Dermis blood vessel endothelial cell (primary cell): Measurements from ENCODE around the gene LIPA. TPM values are rescaled to one million over a fixed set of nuclear protein-coding genes. Genes with fewer than 3 reads are reported as not detected.
"Not testable (repeated sequence)": the region's sequence is repeated elsewhere in the genome, so short reads cannot be mapped to it uniquely, and the experiment has no call there.

Experiments used
- DNase-seq: peaks from one replicate; pipeline ENCODE4 v3.0.0; 2010
- total RNA-seq: library from RNA; depleted of rRNA; stranded (reverse); fragments of >200 nt; gene quantifications from 2 replicates; pipeline ENCODE4 v1.2.3, GENCODE V29; 2014

The LIPA gene
- total RNA-seq, 1 donor from 2014 or later, result 101 TPM

DNA sequence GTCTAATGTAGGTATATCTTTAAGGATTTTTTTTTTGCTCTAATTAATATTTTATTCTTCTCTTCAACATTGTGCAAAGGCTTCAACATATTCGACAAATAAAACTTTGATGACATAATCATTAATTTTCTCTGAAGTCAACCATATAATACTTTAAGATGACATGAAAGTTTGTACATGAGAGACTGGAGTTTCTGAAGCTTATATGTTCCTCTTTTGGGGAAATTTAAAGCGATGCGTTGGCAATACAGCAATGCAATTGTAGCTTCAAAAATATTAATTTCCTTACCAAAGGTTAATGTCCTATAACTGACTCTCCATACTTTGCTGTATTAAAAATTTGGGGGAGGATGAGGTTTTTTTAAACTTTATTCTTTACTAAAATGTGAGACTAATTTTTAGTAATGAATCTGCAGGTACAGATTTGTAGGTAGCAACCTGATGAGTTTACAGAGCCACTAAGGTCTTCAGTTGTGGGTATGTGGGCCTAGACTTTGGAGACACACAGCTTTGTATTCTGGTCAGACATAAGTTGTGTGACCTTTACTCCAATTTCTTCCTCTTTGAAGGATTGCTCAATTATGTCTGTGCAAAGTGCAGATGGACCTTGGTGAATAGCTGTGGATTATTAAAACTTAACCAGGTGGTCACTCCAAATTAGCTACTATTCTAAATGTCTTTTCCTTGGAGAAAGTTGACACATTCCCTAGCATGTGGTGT, 18.0 kb upstream of the LIPA start:
- no peak for DNase-seq

DNA sequence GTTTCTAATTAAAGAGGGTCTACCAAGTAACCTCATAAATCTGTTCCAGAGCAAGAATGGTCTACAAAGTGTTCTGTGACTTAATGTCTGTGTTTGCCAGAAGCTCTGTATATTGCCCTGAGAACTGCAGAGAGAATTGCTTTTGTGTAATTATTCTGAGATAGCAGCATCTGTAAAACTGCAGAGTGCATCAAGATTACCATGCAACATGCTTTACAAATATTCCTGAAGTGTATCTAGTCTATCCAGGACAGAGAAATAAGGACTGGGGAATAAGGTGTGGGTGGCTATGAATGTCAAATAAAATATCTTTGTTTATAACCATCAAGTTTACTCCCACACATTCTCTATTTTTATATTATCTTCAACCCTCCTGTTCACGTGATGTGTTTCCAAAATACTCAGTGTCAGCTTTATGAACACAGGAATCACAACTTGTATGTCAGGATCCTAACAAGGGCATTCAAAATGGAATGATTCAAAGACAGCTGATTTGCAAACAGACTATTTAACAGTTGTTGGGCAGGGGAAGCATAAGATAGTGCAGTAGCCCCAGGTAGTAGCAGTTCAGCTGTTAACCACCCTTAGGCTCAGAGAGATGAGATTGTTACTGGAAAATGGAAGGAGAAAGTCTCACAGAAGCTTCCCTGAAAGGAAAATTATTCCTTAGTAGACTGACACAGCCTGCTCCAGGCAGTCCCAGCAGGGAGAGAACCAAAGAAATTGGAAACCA, 15.3 kb upstream of the LIPA start:
- DNase-seq, result no peak

DNA sequence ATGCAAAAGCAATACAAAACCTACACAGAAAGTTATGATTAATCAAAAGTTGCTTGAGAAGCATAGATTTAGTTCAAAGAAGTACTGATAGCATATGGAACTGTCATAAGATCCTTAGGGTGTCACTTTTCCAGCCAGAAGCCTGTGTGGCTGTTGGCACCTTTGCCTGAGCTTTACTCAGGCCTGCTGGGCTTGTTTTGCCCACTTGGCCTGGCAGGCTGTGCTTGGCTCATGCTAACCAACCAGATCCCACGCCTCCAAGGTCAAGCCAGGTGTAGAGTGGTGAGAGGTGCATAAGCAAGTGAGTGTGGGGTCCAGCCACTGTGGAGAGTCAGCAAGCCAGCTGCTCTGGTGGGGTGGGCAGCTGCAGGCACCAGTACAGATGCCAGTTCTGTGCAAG, 12.0 kb upstream of the LIPA start:
- no peak for DNase-seq

DNA sequence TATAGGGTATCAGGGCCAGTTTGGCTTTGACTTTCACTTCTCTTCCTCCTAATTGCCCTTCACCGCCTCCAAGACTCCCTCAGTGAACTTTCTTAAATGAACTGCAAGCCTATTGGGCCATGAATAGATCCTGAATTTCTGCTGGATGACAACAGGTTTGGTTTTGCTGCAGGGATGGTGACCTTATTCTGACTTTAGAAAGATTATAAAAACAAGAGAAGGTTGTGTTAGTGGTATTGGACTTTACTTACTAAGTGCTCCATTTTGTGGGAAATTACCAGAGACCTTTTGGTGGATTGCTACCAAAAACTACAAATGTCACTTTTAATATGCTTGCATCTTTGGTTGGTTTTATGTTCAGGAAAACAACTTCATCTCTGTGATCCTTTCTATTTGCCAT, 11.5 kb upstream of the LIPA start:
- no peak for DNase-seq

DNA sequence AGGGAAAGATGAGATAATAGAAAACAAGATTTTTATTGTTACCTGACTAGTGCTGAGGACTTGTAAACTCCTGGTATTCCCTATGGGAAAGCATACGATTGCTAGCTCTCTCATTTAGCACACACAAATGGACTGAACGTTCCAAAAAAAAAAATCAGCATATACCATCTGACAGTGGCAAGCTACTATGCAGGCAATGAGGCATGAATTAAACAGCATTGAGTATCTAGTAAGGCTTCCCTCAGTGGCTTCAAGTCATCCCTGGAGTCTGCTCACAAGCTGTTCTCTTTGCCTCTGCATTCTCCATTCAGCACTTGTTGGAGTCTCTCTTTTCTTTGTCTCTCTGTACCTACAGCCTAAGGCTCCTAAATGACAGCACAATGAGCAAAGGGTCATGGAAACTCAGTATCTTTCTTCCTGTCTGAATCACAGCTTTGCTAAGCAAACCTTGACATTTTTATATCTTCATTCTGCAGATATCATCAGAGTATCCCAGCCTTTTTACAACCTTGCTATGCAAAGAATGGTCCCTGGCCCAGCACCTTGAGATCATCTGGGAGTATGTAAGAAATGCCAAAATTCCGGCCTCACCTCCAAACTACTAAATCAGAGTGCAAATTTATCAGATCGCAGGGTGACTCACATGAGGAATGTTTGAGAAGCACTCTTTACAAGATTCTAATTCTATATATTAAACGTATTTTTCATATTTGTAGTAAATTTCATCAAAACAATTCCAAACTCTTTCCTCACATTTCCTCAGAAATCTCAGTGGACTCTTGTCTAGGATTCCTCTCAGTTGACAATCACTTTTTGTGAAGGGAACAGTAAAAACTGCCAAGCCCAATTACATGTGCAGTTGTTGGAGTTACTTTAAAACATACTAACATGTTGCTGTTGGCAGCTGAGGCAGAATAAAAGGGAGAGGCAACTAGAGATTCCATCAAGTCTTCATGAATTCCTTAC, 10.8 kb upstream of the LIPA start:
- DNase-seq, result no peak

DNA sequence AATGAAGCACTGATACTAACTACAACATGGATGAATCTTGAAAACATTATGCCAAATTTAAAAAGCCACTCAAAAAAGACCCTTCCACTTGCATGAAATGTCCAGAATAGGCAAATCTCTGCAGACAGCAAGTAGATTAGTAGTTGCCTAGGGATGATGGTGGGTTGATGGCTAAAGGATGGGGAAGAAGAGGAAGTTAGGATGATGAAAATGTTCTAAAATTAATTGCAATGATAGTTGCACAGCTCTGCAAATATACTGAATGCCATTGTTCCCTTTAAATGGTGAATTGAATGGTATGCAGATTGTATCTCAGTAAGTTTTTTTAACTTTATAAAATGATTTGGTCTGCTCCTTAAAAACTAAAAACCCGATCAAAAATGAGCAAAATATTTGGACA, 7.3 kb upstream of the LIPA start:
- no peak for DNase-seq

DNA sequence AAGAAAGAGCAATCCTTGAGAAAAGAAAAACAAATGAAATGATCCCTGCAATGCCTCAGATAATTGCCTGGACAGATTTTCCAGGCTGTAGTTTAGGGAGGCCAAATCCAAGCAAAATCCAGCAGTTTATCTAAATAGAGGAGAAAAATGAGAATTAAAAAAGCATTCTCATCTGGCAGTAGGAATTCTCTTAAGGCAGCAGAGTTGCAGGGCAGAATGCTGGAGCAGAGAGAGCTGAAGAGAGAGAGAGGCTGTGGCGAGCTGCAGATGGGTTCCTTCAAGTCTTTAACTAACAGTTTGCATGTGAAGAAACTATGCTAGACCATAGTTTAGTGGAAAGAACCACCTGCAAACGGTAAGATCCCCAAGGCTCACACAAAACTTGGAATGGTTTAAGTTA, 6.0 kb upstream of the LIPA start:
- DNase-seq, result no peak

DNA sequence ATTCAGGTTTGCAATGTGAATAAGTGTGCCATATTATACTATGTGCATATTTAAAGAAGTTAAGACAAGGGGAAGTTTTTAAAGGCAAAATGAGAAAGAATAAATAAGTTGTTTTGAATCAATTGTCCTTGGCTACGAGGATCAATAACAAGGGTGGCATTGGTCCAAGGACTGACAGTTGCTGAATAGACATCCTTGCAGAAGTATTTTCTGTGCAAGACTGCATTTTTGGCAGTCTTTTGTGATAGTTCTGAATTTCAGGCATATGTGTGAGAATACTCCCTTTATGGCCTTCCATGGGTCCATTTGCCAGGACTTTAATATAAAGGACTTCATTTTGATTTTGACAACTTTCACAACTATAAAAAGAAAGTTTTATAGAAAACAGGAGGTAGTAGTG, 5.4 kb upstream of the LIPA start:
- no peak for DNase-seq

DNA sequence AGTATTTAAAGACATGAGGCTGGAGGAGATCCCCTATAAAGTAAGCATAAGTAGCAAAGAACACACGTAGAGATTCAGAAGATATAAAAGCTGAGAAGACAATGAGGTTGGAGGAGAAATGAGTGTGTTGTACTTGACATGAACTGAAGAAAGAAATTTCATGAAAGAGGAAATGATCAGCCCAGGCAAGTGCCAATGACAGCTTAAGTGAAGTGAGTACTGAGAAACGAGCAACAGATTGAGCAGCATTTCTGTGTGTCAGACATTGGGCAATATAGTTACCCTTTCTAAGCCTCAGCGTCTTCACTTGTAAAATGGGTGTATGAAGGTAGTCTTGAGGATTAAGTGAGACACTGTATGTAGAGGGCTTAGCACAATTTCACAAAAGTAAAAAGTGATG, 4.8 kb upstream of the LIPA start:
- no peak for DNase-seq

DNA sequence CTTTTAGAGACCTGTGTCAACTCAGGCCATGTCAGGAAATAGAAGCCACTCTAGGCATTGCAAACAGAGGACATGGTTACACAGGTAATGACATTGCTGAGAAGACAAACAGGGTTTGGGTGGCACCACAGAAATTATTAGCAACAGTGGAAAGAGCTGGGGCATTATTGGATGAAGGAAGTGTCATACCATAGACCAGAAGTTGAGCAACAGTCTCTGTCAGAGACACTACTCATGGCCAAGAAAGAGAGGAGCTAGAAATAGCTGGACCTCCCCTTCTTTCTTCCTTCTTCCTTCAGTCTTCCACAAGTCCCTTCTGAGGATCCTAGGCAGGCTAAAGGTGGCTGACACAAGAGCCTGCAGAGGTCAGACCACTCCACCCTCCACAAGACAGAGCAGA, 4.2 kb upstream of the LIPA start:
- no peak for DNase-seq

DNA sequence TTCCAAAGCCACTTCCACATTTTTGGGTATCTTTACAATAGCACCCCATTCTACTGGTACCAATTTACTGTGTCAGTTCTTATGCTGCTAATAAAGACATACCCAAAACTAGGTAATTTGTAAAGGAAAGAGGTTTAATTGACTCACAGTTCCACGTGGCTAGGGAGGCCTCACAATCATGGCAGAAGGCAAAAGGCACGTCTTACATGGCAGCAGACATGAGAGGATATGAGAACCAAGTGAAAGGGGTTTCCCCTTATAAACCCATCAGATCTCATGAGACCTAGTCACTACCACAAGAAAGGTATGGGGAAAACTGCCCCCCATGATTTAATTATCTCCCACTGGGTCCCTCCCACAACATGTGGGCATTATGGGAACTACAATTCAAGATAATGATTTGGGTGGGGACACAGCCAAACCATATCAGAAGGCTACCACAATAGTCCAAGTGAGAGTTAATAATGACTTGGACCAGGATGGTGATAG, 3.6 kb upstream of the LIPA start:
- not testable (repeated sequence) for DNase-seq

DNA sequence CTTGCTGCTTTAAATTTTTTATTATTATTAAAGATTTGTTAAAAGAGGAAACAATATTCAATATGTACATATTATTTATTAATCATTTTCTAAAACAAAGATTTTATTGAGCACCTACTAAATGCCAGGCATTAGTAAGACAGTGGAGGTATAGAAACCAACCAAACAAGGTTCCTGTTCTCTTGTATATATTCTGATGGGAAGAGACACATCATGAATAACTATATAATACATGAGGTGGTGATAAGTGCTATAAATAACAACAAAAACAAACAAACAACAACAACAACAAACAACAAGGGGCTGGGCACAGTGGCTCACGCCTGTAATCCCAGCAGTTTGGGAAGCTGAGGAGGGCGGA, 630 bp upstream of the LIPA start:
- DNase-seq, result no peak

DNA sequence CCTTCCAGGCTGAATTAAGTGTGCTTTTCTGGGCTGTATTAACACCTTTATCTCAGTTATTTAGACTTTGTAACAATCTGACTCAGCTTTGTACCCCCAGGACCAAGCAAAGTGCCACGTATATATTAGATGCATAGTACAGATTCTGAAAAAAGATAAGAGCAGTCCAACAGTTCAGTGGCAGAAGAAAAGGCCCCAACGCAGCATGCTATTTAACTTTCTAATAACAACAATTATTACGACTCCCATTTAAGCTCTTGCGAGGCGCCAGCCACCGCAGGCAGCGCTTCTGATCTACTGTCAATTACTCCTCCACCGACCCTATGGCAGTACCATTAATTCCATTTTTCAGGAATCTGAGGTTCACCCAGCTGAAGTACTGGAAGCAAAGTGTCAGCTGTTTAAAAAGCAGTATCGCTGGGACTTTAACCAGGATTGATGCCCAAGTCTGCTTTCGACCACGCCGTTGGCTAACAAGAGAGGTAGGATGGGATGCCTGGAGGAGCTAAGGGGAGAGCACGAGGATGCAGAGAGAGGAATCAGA, 638 bp downstream of the LIPA start:
- no peak for DNase-seq

DNA sequence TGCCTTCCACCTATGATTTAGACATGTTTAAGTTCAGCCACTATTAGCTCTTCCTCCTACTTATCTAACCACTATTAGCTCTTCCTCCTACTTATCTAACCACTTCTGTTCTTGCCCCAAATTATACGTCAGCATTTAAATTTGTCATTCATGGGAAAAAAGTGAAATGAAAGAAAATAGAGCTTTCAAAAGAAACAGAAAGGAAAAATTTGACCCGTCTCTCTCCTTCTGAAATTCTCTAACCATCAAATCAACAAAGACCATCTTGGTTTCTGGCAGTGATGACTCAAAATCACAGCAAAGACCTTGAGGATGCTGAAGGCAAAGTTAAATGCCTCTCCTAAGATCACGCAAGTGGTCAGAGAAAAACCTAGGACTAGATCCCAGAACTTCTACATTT, 2.6 kb downstream of the LIPA start:
- no peak for DNase-seq

DNA sequence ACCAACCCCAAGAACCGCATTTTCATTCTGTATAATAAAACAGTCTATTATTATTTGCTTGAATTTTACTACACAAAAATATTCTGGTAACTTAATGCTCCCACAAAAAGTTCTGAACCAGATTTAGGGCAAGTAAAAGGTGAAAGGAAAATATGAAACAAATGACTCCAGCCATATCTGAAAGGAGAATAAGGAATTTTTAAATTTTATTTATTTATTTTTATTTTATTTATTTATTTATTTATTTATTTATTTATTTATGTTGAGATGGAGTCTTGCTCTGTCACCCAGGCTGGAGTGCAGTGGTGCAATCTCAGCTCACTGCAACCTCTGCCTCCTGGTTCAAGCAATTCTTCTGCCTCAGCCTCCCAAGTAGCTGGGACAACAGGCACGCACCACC, 4.0 kb downstream of the LIPA start:
- not testable (repeated sequence) for DNase-seq

DNA sequence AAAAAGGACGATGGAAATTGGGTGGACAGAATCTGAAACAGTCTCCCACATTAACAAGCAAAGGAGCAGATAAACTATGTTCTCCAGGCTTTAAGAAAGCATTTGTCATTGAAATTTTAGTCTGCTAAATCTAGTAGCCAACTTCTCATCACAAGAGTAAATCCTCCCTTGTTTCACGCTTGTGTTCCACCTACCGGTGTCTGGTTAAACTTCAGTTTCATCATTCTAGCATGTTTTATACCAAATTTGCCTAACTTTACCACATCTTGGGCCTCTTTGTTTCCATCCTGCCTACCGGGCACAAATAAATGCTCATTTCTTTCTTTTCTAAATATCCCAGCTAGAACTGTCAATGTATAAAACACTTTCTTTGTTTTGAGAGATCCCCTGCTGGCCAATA, 5.8 kb downstream of the LIPA start:
- DNase-seq, result no peak

DNA sequence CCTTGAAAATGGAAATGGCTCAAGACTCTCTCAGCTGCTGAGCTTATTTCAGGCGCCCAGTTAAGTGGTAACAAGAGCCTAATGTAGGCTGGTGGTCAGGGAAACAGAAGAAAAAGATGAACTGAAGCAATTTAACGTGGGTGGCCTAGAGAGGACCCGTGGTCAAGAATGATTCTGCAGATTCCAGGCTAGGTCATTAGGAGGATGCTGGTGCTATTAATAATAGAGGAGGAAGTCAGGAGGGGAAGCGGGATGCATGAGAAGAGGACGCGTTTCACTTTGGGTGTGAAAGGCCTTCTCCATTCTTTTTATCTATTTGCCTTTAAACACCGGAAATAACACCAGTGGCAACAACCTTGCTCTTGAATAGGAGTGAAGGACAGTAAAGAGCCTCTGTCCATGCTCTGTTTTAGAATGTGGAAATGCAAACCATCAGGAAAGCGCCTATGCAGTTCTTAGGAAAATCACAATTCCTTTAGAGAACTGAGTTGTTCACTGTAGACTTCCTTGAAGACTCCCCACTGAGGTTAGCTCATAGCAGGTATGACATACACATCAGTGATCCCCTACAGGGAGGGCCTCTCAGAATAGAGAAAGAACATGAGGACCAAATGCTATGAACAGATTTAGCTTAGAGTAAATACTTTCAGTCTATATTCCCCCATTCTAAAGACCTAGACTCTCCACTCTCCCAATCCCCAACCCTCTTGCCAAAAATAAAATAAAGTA, 8.6 kb downstream of the LIPA start:
- no peak for DNase-seq

DNA sequence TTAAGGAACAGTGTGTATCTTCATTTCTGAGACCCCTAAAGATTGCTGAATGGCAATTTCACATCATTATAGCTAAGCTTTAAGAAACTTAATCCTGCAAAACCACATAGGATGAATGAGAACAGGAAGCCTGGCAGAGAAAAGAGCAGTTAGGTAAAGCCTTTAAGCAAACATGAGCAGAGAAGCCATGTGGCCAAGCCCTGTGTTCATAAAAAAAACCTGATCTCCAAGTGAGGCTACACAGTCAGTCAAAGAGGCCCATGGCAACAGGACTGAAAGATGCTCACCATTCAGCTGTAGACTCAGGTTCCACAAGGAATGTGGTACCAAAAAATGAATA, 9.3 kb downstream of the LIPA start:
- DNase-seq, result no peak

DNA sequence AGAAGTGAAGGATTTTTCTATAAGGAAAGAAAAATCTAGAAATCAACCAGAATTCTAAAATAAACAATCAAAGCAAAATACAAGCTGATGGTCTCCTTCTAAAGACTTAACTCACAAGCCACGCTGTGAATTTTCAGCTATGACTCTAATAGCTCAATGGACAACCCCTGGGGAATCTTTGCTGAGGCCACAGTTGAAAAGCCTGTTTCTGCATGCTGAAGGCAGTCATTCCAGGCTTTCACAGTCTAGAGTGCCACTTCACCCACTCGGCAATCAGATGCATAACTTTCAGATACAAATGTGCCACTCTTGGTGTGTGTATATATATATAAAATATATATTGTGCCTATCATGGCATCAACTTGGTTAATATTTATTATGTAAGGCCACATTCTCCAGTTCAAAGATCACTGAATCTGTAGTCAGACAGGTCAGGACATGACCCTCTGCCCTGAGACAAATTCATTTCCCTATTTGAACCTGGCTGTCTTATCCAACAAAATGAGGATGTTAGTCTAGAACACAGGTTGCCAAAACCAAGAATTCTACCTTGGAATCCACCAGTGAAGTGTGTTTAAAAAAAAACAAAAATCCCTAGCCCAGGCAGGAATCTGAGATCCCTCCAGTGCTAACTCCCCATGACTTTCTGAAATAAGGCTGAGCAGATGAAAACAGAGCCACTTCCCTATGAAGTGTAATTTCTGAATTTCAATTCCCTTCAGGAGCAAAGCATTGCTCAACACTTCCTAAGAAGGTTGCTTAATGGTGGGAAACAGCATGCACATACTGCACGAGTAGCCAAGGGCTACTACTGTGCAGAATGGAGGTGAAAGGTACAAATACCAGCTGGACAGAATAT, 9.9 kb downstream of the LIPA start:
- no peak for DNase-seq

DNA sequence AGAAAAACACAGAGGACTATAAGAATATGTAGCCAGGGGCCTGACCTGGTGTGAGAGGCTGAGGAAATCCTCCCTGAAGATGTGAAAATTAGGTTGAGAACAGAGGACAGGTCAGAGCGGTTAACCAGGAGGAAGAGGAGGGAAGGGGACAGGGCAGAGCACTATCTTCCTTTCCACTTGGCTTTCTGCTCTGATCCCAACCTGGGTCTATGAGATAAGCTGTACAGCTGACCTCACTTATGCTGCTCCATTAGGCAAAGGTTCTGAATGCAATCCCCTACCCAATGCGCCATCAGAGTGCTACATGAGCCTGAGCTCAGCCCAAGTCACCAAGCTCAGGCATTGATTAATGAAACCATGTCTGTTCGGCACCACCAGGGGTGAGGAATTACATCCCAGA, 10.5 kb downstream of the LIPA start:
- no peak for DNase-seq

DNA sequence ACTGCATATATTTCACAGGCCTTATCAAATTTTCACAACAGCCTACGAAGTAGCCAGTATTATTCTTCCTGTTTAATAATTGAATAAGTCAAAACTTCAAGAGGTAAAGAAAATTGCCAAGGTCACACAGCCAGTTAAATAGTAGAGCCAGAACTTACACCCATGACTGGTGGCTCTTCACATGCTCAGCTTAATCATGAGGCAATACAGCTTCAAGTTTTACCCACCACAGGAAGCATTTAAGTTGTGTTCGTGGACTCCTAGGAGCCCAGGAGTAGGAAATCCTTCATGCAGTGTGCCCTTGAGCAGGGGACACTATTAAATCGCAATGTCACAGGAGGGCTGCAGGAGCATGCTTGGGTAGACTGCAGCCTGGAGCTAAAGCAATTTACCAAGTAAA, 11.1 kb downstream of the LIPA start:
- no peak for DNase-seq
